GM23338 (cell line): ENCODE data around the gene SUN2. TPM values are rescaled to one million over a fixed set of nuclear protein-coding genes. Genes with fewer than 3 reads are reported as not detected.

Experiments
- ATAC-seq: fragments of 200-7000 bp; cut with Tn5 transposase; 3 replicates; pipeline ENCODE4 v1.9.1; 2020
- DNase-seq: peaks from one replicate; pipeline ENCODE4 v3.0.0-alpha.2; 2015; ENCODE audit warnings: low spot score
- H2AFZ ChIP-seq: fragments of 200-600 bp; sonication (generic); 2 replicates; pipeline ENCODE4 v1.8.0; 2016; ENCODE audit warnings: antibody characterized with exemption, mild to moderate bottlenecking, moderate library complexity
- H3F3A ChIP-seq: fragments of 200-600 bp; sonication (generic); replicated peaks from 2 replicates; pipeline ENCODE4 v1.8.0; 2017; ENCODE audit warnings: antibody characterized with exemption, mixed run types, low read depth
- H3K27ac ChIP-seq: fragments of 200-600 bp; sonication (generic); 2 replicates; pipeline ENCODE4 v1.6.1; 2016; ENCODE audit warnings: low read depth
- H3K27me3 ChIP-seq: fragments of 200-600 bp; sonication (generic); 2 replicates; pipeline ENCODE4 v1.8.0; 2016; ENCODE audit warnings: mild to moderate bottlenecking, mixed run types, moderate library complexity; ENCODE audit not compliant: insufficient read depth
- H3K36me3 ChIP-seq: fragments of 200-600 bp; sonication (generic); 2 replicates; pipeline ENCODE4 v1.8.0; 2016; ENCODE audit warnings: mild to moderate bottlenecking; ENCODE audit not compliant: insufficient read depth
- H3K4me1 ChIP-seq: fragments of 200-600 bp; sonication (generic); 2 replicates; pipeline ENCODE4 v1.8.0; 2016; ENCODE audit warnings: mild to moderate bottlenecking, moderate library complexity; ENCODE audit not compliant: insufficient read depth
- H3K4me2 ChIP-seq: fragments of 200-600 bp; sonication (generic); 2 replicates; pipeline ENCODE4 v1.7.1; 2017; ENCODE audit warnings: mixed run types
- H3K4me3 ChIP-seq: fragments of 200-600 bp; sonication (generic); 2 replicates; pipeline ENCODE4 v1.6.1; 2016; ENCODE audit warnings: mixed run types
- H3K79me2 ChIP-seq: fragments of 200-600 bp; sonication (generic); replicated peaks from 2 replicates; pipeline ENCODE4 v1.8.0; 2017; ENCODE audit warnings: mild to moderate bottlenecking; ENCODE audit not compliant: insufficient read depth
- H3K9me2 ChIP-seq: fragments of 200-600 bp; sonication (generic); 2 replicates; pipeline ENCODE4 v1.8.0; 2017; ENCODE audit not compliant: insufficient read depth
- H4K20me1 ChIP-seq: fragments of 200-600 bp; sonication (generic); replicated peaks from 2 replicates; pipeline ENCODE4 v1.8.0; 2017; ENCODE audit warnings: mild to moderate bottlenecking; ENCODE audit not compliant: insufficient read depth
- H3K27ac Mint-ChIP-seq: 2 replicates; pipeline ENCODE4 v1.8.0; 2020; ENCODE audit warnings: inconsistent platforms, mild to moderate bottlenecking, moderate library complexity, mixed read lengths
- H3K27me3 Mint-ChIP-seq: 3 replicates; pipeline ENCODE4 v1.8.0; 2022; ENCODE audit warnings: low read depth, mild to moderate bottlenecking, moderate library complexity, mixed read lengths, inconsistent platforms; ENCODE audit not compliant: insufficient read depth, poor library complexity
- H3K36me3 Mint-ChIP-seq: 3 replicates; pipeline ENCODE4 v1.8.0; 2021; ENCODE audit warnings: low read depth, mild to moderate bottlenecking, inconsistent platforms, moderate library complexity, mixed read lengths
- H3K4me1 Mint-ChIP-seq: 3 replicates; pipeline ENCODE4 v1.8.0; 2020; ENCODE audit warnings: mild to moderate bottlenecking, inconsistent platforms, mixed read lengths
- H3K4me3 Mint-ChIP-seq: 3 replicates; pipeline ENCODE4 v1.8.0; 2021; ENCODE audit warnings: moderate library complexity, mild to moderate bottlenecking, inconsistent platforms, mixed read lengths
- H3K9me3 Mint-ChIP-seq: 3 replicates; pipeline ENCODE4 v1.8.0; 2020; ENCODE audit warnings: moderate library complexity, mild to moderate bottlenecking, inconsistent platforms, mixed read lengths
- EZH2phosphoT487 ChIP-seq: fragments of 200-600 bp; sonication (generic); IDR thresholded peaks from one replicate; pipeline ENCODE4 v1.8.1; 2018; ENCODE audit warnings: antibody characterized with exemption; ENCODE audit not compliant: unreplicated experiment
- JUNB ChIP-seq: IDR thresholded peaks from one replicate; pipeline ENCODE4 v1.6.1; 2016; ENCODE audit warnings: antibody characterized with exemption; ENCODE audit not compliant: unreplicated experiment
- REST ChIP-seq: IDR thresholded peaks from one replicate; pipeline ENCODE4 v1.6.1; 2018; ENCODE audit warnings: antibody characterized with exemption; ENCODE audit not compliant: unreplicated experiment
- STAT1 ChIP-seq: IDR thresholded peaks from one replicate; pipeline ENCODE4 v1.6.1; 2016; ENCODE audit warnings: antibody characterized with exemption; ENCODE audit not compliant: unreplicated experiment
- ZNF462 ChIP-seq: fragments of 250-450 bp; sonication (Bioruptor Pico); IDR thresholded peaks from 2 replicates; pipeline ENCODE4 v1.5.0; 2020; ENCODE audit warnings: mild to moderate bottlenecking, moderate library complexity
- polyA plus RNA-seq: library from polyadenylated mRNA; unstranded; fragments of >200 nt; fragmentation: Nextera tagmentation; extraction: Ambion mirVana; gene quantifications from 2 replicates; pipeline ENCODE4 v1.2.1, GENCODE V29; 2016
- total RNA-seq: library from RNA; depleted of rRNA; stranded (reverse); fragments of >200 nt; shearing (Covaris generic); gene quantifications from 2 replicates; pipeline ENCODE4 v1.2.3, GENCODE V29; 2014

The SUN2 gene
- total and polyA plus RNA-seq, 2 experiments from 2014 or later = 7.2 to 17.6 TPM

GRCh38 chr22:38699784-38700183 lies 56.0 kb downstream of the SUN2 start (continued):
- TF ChIP-seq ZNF462 (CRISPR knock-in tag) (no peak), REST (no peak)

- Histone ChIP-seq H3K36me3 (no peaks in the 10 kb centered on the region), H3K4me2 (peak overlapping the region; percentile 95), H2AFZ (no peak overlapping the region), H3K9me2 (no peaks in the 10 kb centered on the region), H3K27me3 (no peaks in the 10 kb centered on the region), H3K79me2 (peaks cover 49% of the 10 kb centered on the region), H3F3A (peaks cover 4% of the 10 kb centered on the region; the same call in 1 of the 2 replicates), H3K27ac (no peak overlapping the region), H3K4me1 (peaks cover 18% of the 10 kb centered on the region), H4K20me1 (peaks cover 15% of the 10 kb centered on the region), H3K4me3 (peak overlapping the region; percentile 97)
- no peak for DNase-seq
- peaks cover 16% of the 10 kb centered on the region for H3K27me3 Mint-ChIP-seq
- peaks cover 11% of the 10 kb centered on the region for H3K36me3 Mint-ChIP-seq
- H3K27ac Mint-ChIP-seq = no peak overlapping the region
- no peak for ATAC-seq
- peaks cover 32% of the 10 kb centered on the region for H3K4me1 Mint-ChIP-seq
- no peaks in the 10 kb centered on the region for H3K9me3 Mint-ChIP-seq
- H3K4me3 Mint-ChIP-seq = peak overlapping the region; percentile 98
- no peak for TF ChIP-seq EZH2phosphoT487
- no peak for TF ChIP-seq ZNF462 (CRISPR knock-in tag)
- no peak for TF ChIP-seq STAT1
- TF ChIP-seq JUNB = no peak
Observed at GRCh38 chr22:38699143-38699542, 56.7 kb downstream of the SUN2 start.
